Stimulated activated naive CD4-positive, alpha-beta T cell (primary cell): Measurements from ENCODE around the gene DRC3.
"Not testable (repeated sequence)": the region's sequence is repeated elsewhere in the genome, so short reads cannot be mapped to it uniquely, and the experiment has no call there.

ENCODE experiments used
- DNase-seq, 6 experiments: peaks; one replicate each; lab custom pipeline; 2025; lab: John Stamatoyannopoulos, UW

Gene DRC3

GRCh38 chr17:17993852-17994251, 21.2 kb downstream of the DRC3 start:
- no peak for DNase-seq

- DNase-seq = peak in 1 of 6 experiments; percentile 10
These were observed 21.8 kb downstream of the DRC3 start for GRCh38 chr17:17994271-17995069.

DNA sequence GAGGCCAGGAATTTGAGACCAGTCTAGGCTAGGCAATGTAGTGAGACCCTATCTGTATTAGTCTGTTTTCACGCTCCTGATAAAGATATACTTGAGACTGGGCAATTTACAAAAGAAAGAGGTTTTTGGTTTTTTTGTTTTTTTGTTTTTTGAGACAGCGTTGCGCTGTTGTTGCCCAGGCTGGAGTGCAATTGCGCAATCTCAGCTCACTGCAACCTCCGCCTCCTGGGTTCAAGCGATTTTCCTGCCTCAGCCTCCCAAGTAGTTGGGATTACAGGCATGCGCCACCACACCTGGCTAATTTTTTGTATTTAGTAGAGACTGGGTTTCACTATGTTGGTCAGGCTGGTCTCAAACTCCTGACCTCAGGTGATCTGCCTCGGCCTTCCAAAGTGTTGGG, 23.2 kb downstream of the DRC3 start:
- DNase-seq = not testable (repeated sequence)

DNA sequence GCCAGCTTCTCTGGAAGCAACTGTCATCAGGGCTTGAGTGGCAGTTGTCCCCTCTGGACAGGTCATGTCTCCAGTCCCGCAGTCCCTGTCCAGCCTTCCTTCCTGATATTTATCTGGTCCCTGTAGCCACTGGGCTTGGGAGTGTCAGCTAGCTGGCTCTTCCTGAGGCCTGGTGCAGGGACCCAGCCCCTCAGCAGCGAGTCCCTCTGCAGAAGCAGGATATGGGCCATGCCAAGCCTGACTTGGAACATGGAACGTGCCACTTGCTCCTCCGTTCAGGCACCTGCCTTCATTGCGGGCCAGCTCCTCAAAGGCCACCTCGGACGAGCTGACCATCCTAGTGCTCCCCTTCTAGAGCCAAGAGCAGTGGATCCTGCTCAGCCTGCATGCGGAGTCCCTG, 26.3 kb downstream of the DRC3 start:
- DNase-seq = no peak

- DNase-seq = no peak
These were observed 26.8 kb downstream of the DRC3 start for GRCh38 chr17:17999364-18000029.

DNA sequence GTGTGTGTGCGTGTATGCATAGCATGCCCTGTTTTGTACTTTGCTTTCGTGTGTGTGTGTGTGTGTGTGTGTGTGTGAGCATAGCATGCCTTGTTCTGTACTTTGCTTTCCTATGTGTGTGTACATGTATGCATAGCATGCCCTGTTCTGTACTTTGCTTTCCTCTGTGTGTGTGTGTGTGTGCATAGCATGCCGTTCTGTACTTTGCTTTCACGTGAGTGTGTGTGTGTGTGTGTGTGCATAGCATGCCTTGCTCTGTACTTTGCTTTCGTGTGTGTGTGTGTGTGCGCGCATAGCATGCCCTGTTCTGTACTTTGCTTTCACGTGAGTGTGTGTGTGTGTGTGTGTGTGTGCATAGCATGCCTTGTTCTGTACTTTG, 27.4 kb downstream of the DRC3 start:
- DNase-seq = no peak

DNA sequence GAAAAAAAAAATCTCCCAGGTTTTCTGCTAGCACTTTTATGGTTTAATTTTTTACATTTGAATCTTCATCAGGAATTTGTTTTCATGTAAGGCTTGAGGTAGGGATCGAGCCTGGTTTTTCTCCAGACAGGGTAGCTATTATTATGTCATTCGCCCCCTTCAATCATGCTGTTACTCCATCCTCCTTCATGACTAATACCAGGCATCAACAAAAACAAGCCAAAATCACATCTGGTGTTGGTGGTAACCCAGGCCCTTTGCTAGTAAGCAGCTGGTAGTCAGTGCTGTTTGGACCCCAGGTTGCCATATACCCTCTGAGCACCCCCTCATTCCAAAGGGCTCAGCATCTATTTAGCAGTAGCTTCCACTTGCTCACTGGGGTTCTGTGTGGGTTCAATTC, 29.5 kb downstream of the DRC3 start:
- no peak for DNase-seq

DNA sequence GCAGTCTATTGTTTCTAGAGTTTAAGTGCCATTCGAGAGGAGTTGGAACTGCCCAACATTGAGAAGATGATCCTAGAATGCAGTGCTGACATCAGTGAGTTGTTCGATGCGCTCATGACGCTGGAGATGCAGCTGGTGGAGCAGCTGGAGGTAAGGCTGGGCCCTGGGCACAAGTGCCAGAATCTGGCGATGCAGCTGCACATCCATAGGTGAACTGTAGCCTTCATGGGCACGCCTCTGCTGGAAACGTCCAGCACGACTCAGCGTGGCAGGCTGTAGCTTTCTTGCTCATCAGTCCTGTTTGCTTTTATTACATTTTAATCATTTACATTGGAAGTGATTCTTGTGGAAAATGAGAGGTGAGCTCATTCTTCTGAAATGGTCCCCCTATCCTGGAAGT, 31.7 kb downstream of the DRC3 start:
- no peak for DNase-seq

DNA sequence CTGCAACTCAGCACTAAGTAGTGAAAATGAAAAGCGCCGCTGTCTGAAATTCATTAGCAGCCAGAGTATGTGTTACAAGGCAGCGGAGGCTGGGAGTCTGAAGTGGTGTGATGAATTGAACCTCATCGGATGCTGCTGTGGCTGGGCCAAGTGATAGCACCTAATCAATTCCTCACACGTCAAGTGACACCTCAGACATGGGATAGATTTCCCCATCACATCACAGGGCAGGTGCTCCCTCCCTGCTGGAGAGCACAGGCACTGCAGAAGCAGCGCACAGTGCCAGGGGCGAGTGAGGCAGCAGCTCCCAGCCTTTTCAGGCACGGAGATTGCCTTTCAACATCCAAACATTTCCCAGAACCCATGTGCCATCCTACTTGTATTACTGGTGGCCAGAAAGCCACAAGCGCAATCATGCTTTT, 32.2 kb downstream of the DRC3 start:
- no peak for DNase-seq

DNA sequence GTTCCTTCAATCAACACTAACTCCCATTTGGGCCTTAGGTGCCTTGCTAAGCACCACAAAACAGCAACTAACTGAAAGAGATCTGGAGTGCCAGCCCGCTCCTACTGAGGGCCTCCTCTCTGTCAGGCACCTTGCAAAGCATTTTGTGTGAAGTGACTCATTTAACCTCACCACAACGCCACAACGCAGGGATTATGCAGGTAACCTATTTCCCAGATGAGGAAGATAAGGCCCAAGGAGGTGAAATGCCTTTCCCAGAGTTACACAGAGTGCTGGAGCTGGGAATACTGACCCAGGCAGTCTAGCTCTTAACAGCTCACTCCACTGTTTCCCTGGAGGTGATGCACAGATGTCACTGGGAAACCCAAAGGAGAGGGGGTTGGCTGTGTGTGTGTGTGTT, 32.8 kb downstream of the DRC3 start:
- DNase-seq = no peak

DNA sequence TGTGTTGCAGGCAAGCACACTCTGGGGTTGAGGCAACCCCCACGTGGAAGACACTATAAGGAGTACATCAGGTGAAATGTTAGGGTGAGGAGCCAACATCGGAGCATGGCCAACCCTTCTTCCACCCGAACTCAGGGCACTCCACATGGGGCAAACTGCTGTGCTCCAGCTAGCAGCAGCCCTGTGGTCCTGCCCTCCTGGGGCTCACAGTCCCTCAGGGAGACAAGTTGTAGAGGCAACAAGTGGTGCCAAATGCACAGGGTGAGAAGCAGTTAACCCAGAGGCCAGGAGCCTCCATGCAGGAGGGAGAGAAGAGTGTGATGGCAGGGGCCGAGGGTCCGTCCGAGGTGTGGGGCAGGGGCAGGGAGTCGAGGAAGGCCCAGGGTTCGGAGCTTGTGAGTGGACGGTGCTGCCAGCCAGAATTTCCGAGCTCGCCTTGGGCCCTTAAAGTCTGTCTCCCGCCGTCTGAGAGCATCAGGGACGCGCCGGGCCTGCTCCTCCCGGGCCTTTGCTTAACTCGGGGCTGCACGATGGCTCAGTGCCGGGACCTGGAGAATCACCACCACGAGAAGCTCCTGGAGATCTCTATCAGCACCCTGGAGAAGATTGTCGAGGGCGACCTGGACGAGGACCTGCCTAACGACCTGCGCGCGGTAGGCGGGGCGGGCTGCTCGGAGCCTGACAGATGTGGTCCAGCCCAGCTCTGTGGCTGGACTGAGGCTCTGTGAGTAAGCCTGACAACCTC, 34.0 kb downstream of the DRC3 start:
- no peak for DNase-seq

- no peak for DNase-seq
These were observed 36.0 kb downstream of the DRC3 start for GRCh38 chr17:18008496-18009268.

- no peak for DNase-seq
These were observed 37.2 kb downstream of the DRC3 start for GRCh38 chr17:18009609-18010420.

DNA sequence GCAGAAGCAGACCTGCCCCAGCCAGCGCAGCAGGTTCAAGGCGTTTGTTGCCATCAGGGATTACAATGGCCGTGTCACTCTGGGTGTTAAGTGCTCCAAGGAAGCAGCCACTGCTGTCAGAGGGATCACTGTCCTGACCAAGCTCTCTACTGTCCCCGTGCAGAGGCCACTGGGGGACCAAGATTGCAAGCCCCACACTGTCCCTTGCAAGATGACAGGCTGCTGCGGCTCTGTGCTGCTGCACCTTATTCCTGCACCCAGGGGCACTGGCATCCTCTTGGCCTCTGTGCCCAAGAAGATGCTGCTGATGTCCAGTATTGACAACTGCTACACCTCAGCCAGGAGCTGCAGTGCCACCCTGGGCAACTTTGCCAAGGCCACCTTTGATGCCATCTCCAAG, 38.6 kb downstream of the DRC3 start:
- no peak for DNase-seq

GRCh38 chr17:18014006-18014405, 41.3 kb downstream of the DRC3 start:
- no peak for DNase-seq

- DNase-seq = no peak
These were observed 42.9 kb downstream of the DRC3 start for GRCh38 chr17:18015593-18015992.

DNA sequence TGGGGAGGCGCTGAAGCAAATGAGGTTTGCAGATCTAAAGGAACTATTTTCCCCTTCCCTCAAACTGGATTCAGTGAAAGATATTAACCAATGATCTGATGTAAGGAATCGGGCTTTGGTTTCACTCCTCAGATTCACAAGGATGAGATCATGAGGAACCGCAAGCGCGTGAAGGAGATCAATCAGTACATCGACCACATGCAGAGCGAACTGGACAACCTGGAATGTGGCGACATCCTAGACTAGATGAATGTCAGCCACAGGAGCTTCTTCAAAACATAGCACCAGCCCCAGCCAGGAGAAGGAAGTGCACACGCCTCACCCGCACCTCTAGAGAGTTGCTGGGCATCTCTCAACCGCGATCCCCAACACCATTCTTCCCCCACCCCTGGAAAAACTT, 43.8 kb downstream of the DRC3 start:
- no peak for DNase-seq

- DNase-seq = no peak
These were observed 45.3 kb downstream of the DRC3 start for GRCh38 chr17:18017958-18018357.

DNA sequence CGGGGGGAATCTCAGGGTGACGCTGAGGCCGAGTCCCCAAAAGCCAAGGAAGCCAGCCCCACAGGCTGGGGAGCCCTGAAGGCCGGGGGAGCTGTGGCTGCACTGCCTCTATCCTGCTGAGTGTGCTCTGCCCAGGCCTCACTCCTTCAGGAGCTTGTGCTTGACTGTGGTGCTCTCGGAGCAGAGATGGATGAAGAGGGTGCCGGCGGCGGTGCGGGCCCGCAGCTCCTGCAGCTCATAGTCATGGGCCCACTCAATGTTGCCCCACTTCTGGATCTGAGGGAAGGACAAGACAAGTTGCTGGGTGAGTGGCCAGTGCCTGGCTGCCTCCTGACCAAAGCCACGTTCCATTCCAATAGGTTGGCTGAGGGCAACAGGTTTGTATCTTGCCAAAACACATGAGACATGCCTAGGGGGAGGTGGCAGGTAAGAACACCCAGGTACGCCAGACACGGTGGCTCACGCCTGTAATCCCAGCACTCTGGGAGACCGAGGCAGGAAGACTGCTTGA, 45.8 kb downstream of the DRC3 start:
- no peak for DNase-seq

- no peak for DNase-seq
These were observed 47.1 kb downstream of the DRC3 start for GRCh38 chr17:18019838-18020154.

DNA sequence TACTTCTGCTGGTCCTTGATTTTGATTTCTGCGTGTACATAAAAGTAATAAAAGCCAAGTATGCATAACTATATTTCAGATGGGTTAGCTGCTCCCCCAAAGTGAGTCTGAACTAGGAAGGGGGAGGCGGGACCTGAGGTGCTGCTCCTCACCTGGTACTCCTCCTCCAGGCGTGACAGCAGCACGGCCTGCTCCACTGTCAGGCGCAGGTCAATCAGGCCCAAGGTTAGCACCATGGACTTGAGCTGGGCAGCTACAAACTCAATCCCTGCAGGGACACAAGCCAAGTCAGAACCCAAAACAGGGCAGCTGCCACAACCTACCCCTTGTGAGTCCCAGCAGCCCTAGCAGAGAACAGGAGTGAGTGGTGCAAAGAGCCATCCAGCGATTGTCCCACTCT, 48.3 kb downstream of the DRC3 start:
- no peak for DNase-seq
